ENCODE measurements around the gene ETNK1.
"Not testable (repeated sequence)": the region's sequence is repeated elsewhere in the genome, so short reads cannot be mapped to it uniquely, and the experiment has no call there.

ETNK1 gene

DNA sequence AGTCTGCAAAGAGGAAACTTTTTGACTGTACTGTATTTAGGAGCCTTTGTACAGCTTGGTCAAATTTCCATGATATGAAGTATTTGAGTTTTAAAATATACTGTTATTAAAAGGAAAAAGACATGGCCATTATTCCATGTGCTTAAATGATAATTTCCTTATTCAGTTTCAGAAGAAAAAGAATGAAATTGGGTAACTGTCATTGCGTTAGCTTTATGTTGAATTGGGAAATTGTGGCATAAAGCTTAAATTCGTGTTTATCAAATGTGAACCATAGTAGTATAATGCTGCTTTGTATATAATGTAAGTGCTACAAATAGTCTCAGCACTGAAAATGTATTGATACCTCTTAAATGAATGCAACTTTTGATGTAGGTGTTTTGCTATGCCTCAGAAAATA is 64.9 kb downstream of the ETNK1 start:
- no peak for DNase-seq (ENCODE audit: low read depth)

- DNase-seq (ENCODE audit: low read depth) = no peak
These were observed 66.3 kb downstream of the ETNK1 start for GRCh38 chr12:22691319-22691718.

DNA sequence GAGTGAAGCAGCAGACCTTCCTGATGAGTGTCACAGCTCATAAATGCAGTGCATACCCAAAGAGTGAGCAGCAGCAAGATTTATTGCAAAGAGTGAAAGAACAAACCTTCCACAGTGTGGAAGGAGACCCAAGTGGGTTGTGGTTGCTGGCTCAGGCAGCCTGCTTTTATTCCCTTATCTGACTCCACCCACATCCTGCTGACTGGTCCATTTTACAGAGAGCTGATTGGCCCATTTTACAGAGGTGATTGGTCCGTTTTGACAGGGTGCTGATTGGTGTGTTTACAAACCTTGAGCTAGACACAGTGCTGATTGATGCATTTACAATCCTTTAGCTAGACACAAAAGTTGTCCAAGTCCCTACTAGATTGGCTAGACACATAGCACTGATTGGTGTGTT is 67.5 kb downstream of the ETNK1 start:
- DNase-seq (ENCODE audit: low read depth) = not testable (repeated sequence)

DNA sequence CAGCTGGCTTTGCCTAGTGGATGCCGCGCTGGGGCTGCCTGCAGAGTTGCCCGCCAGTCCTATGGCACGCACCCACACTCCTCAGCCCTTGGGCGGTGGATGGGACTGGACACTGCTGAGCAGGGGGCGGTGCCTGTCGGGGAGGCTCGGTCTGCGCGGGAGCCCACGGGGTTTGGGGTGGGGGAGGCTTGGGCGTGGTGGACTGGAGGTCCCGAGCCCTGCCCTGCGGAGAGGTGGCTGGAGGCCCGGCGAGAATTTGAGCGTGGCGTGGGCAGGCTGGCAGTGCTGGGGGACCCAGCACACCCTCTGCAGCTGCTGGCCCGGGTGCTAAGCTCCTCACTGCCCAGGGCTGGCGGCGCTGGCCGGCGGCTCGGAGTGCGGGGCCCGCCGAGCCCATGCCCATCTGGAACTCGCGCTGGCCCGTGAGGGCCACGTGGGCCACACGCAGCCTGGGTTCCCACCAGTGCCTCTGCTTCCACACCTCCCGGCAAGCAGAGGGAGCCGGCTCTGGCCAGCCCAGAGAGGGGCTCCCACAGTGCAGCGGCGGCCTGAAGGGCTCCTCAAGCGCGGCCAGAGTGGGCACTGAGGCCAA is 68.1 kb downstream of the ETNK1 start:
- no peak for DNase-seq (ENCODE audit: low read depth)

DNA sequence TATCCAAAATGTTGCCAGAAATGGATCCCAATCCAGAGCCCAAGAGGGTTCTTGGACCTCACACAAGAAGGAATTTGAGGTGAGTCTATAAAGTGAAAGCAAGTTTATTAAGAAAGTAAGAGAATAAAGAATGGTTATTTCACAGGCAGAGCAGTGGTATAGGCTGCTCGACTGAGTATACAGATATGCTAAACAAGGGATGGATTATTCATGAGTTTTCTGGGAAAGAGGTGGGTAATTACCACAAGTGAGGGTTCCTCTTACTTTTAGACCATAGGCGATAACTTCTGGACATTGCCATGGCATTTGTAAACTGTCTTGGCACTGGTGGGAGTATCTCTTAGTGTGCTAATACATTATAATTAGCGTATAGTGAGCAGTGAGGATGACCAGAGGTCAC is 73.6 kb downstream of the ETNK1 start:
- no peak for DNase-seq (ENCODE audit: low read depth)

DNA sequence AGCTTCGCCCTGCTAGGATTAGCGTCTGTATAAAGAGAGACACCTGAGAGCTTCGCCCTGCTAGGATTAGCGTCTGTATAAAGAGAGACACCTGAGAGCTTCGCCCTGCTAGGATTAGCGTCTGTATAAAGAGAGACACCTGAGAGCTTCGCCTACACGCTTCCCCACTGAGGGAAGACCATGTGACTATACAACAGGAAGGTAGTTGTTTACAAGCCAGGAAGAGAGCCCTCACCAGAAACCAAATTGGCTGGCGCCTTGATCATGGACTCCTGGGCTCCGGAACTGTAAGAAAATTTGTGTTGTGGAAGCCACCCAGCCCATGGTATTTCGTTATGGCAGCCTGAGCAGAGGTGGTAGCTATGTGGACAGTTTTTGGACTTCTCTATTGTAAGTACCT is 74.7 kb downstream of the ETNK1 start:
- not testable (repeated sequence) for DNase-seq (ENCODE audit: low read depth)

DNA sequence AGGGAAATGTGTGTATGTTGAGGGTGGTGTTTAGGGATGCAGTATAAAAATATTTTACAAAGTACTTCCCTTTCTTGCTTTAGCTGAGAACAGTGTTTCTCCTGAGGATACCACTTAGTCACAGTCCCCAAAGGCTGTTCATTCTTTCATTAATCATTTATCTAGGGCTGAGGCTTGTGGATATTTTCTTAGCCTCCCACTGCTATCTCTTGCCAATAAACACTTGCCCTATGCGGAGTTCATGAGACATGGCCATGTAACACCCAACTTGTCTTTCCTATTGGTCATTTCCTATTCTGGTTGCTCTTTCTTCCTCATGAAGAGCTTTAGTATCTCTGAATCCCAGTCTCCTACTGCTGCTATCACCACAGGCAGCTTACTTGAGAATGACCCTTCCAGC is 75.1 kb downstream of the ETNK1 start:
- DNase-seq (ENCODE audit: low read depth) = no peak

DNA sequence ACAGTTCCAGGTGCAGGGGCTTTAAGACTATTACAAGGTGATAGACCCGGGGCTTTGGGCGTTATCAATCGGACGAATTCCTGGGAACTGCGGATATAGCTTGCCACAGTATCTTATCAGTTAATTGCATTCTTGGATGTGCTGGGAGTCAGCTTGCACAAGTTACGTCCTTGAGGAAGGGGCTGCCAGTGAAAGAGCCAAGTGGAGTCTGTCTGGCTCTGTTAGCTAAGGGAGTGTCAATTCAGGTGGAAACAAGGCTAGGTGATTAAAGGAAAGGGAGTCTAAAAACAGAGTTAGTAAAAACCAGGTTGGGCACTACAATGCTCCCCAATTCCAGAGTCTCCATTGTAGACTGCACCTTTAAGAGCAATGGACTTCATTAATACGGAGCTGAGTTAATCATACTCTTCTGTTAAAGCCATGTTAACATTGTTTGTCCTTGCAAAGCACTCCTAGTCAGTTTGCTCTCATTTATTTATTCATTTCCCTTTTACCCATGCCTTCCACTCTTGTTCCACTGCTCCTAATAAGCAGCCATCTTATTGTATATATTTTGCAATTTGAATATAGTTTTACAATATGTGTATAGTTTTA is 76.3 kb downstream of the ETNK1 start:
- DNase-seq (ENCODE audit: low read depth) = not testable (repeated sequence)

DNA sequence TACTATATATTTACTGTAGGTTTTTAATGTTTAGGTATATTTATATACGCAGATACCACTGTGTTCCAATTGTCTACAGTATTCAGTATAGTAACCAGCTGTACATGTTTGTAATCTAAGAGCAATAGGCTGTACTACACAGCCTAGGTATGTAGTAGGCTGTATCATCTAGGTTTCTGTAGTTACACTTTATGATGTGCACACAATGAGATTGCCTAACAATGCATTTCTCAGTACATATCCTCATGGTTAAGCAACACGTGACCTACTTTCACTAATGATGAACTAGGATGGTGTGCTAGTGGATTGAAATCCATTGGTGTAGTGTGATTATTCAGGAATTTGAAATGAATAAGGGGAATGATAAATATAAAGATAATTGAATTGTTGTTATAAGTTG is 77.7 kb downstream of the ETNK1 start:
- no peak for DNase-seq (ENCODE audit: low read depth)

GRCh38 chr12:22709292-22709691 is 84.3 kb downstream of the ETNK1 start:
- no peak for DNase-seq (ENCODE audit: low read depth)

DNA sequence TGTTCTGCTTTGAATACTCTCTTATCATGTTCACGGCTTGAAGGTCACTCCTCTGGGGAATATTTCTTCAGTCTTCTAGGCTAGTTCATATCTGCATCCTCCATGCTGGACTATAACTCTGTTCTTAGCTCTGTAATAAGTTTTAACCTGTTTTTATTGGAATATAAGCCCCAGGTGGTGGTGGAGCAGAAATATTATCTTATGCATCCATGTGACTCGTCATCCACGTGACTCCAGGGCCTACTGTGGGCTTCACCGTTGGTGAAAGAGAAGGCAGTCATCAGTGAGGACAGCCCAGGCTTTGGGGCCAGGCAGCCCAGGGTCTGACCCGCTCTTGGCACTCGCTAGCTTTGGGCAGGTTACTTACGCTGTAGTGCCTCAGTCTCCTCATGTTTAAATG is 87.1 kb downstream of the ETNK1 start:
- no peak for DNase-seq (ENCODE audit: low read depth)

GRCh38 chr12:22715254-22715653 is 90.3 kb downstream of the ETNK1 start:
- no peak for DNase-seq (ENCODE audit: low read depth)

GRCh38 chr12:22719745-22720144 is 94.8 kb downstream of the ETNK1 start:
- no peak for DNase-seq (ENCODE audit: low read depth)

- no peak for DNase-seq (ENCODE audit: low read depth)
These were observed 97.1 kb downstream of the ETNK1 start for GRCh38 chr12:22722081-22722480.

- no peak for DNase-seq (ENCODE audit: low read depth)
These were observed 97.8 kb downstream of the ETNK1 start for GRCh38 chr12:22722779-22723178.

GRCh38 chr12:22728987-22729386 is 104.0 kb downstream of the ETNK1 start:
- DNase-seq (ENCODE audit: low read depth) = no peak

GRCh38 chr12:22729431-22729956 is 104.5 kb downstream of the ETNK1 start:
- DNase-seq (ENCODE audit: low read depth) = no peak

DNA sequence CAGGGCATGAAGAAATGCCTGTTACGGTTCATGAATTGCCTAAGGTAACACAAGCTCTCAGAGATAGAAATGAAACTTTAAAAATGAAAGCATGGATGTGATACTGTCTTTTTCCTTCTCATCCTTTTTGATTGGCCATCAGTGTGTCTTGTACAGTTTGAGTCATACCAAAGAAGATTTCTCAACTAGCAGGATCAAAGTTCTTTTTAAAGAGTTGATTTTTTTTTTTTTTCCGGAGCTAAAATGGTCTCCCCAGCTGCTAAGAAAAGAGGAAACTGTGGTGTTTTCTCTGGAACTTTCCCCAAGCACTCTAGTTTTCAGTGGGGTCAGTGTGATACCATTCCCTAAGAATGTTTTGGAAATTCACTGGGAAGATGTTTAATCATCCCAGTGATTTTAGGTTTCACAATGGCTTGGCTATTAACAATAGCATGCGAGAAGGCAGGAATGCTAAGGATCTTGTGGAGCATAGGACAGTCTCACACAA is 105.0 kb downstream of the ETNK1 start:
- no peak for DNase-seq (ENCODE audit: low read depth)

- no peak for DNase-seq (ENCODE audit: low read depth)
These were observed 106.3 kb downstream of the ETNK1 start for GRCh38 chr12:22731236-22731635.

DNA sequence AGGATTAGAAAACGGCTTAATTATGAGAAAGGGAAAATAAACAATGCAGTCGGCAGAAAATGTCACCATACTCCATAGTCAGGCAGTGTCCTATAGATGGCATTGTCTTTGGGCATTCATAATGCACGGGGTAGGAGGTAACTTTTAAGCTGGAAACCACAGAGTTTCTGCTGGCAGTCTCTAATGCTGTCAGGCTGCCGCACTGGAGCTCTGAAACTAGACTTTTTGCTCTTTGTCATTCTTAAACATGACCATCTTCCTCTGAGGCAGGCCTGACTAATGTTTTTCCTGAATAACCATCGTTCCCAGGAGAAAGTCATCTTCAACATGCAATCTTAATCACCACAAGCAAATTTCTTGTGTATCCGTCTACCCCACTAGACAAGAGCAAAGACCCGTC is 108.8 kb downstream of the ETNK1 start:
- DNase-seq (ENCODE audit: low read depth) = no peak

DNA sequence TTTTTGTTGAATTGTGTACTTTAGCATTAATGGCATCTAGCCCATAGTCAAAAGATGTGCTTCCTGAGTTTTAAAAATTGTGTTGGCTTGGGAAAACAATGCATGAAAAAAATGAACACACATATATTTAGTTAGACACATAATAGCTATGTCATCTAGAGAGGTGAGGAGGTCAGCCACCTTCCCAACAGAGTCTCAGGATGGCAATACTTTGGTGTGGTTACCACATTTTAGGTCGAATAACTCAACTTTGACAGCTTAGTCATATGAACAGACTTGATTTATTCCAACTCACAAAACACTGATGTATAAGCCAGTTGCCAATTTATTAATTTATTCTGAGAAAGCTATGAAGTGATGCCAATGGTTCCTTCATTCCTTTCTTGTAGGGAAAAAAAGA is 114.0 kb downstream of the ETNK1 start:
- no peak for DNase-seq (ENCODE audit: low read depth)
